ENCODE results near the gene PCDHA1. TPM values are rescaled to one million over a fixed set of nuclear protein-coding genes. Genes with fewer than 3 reads are reported as not detected.

Gene PCDHA1
- total and polyA plus RNA-seq, 2 donors (not counting 3 experiments of a cell fraction or from before 2014, with no cell fraction given), result 0.04 TPM; not detected in 1

DNA sequence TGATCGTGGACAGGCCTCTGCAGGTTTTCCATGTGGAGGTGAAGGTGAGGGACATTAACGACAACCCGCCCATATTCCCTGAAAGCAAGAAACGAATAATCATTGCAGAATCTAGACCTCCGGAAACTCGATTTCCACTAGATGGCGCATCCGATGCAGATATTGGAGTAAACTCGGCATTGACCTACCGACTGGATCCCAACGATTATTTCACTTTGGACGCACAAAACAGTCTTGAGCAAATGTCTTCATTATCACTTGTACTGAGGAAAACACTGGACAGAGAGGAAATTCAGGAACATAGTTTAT is 96.6 kb downstream of the PCDHA1 start:
- Histone ChIP-seq H3K9ac (replicated peaks; ENCODE audit: extremely low read depth, insufficient read depth, low read length) (no peak overlapping the region), H3K27ac (ENCODE audit: insufficient read depth, low read depth, low read length) (no peak overlapping the region), H3K9me3 (replicated peaks; ENCODE audit: control insufficient read depth, insufficient read depth, low read length) (no peaks in the 10 kb centered on the region), H2AFZ (ENCODE audit: low read depth, low read length) (no peak overlapping the region), H3K4me2 (ENCODE audit: insufficient read depth, low read length) (no peak overlapping the region), H3K36me3 (ENCODE audit: control insufficient read depth in 2 of 2, extremely low read depth in 1 of 2, insufficient read depth in 2 of 2, low read length in 2 of 2) (no peaks in the 10 kb centered on the region), H3K4me1 (ENCODE audit: control insufficient read depth, extremely low read depth, insufficient read depth, low read length) (no peaks in the 10 kb centered on the region), H4K20me1 (replicated peaks; ENCODE audit: control insufficient read depth, extremely low read depth, insufficient read depth, low read length) (no peaks in the 10 kb centered on the region), H3K27me3 (ENCODE audit: control insufficient read depth in 2 of 2, insufficient read depth in 2 of 2, low read length in 2 of 2) (peaks cover 0 to 7% of the 10 kb centered on the region in 2 experiments), H3K4me3 (replicated peaks in 1 of 3; ENCODE audit: insufficient read depth in 1 of 3, low read depth in 1 of 3, low read length in 3 of 3) (no peak overlapping the region), H3K9me1 (replicated peaks; ENCODE audit: control insufficient read depth, extremely low read depth, insufficient read depth, low read length) (no peaks in the 10 kb centered on the region), H3K79me2 (ENCODE audit: control insufficient read depth, insufficient read depth, low read length) (no peaks in the 10 kb centered on the region)
- TF ChIP-seq FOS (IDR thresholded peaks at IDR 0.05; ENCODE audit: borderline replicate concordance, insufficient read depth, low read length), result no peak
- no peak for TF ChIP-seq GATA2 (IDR thresholded peaks at IDR 0.05; ENCODE audit: insufficient read depth, insufficient read length, low read depth, low read length)
- TF ChIP-seq POLR2AphosphoS5 (IDR thresholded peaks at IDR 0.05; ENCODE audit: insufficient read depth, low read depth, low read length), result no peak
- no peak for TF ChIP-seq POLR2A (IDR thresholded peaks at IDR 0.05; ENCODE audit: low read depth, low read length)
- TF ChIP-seq EZH2 (IDR thresholded peaks at IDR 0.05; ENCODE audit: borderline replicate concordance, low read depth, low read length, severe bottlenecking), result no peak
- TF ChIP-seq, protein P1, sequence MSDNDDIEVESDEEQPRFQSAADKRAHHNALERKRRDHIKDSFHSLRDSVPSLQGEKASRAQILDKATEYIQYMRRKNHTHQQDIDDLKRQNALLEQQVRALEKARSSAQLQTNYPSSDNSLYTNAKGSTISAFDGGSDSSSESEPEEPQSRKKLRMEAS (IDR thresholded peaks at IDR 0.05; ENCODE audit: insufficient read depth, insufficient read length), result no peak
- TF ChIP-seq MYC (IDR thresholded peaks at IDR 0.05; ENCODE audit: low read depth, low read length), result no peak
- TF ChIP-seq JUN (IDR thresholded peaks at IDR 0.05; ENCODE audit: borderline replicate concordance, insufficient read depth, insufficient read length, low read depth), result no peak
- TF ChIP-seq, protein P2, sequence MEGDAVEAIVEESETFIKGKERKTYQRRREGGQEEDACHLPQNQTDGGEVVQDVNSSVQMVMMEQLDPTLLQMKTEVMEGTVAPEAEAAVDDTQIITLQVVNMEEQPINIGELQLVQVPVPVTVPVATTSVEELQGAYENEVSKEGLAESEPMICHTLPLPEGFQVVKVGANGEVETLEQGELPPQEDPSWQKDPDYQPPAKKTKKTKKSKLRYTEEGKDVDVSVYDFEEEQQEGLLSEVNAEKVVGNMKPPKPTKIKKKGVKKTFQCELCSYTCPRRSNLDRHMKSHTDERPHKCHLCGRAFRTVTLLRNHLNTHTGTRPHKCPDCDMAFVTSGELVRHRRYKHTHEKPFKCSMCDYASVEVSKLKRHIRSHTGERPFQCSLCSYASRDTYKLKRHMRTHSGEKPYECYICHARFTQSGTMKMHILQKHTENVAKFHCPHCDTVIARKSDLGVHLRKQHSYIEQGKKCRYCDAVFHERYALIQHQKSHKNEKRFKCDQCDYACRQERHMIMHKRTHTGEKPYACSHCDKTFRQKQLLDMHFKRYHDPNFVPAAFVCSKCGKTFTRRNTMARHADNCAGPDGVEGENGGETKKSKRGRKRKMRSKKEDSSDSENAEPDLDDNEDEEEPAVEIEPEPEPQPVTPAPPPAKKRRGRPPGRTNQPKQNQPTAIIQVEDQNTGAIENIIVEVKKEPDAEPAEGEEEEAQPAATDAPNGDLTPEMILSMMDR (IDR thresholded peaks at IDR 0.05; ENCODE audit: extremely low read depth in 1 of 2, insufficient read depth in 1 of 2, low read depth in 1 of 2, low read length in 2 of 2), result no peak
- BruUV-seq (replicated peaks), result no TSS peak
- intact Hi-C loops (cut with micrococcal nuclease) (loop anchor here (1.0 to 5.0 kb wide), 2 partner anchors 45 to 159 kb away; partner anchors contain the start of gene PCDHAC1), dilution Hi-C loops (cut with MboI; ENCODE audit: extremely low pct_ligation_motif_present, low sequenced_read_pairs) (no loop called here)
- no peak for DNase-seq (ENCODE audit: low read depth, low spot score)
- CTCF ChIA-PET, result interaction anchor here (2.2 kb wide), 1 partner anchor 158 kb away, joined by 12 read pairs; no protein-coding TSS in a partner anchor
- POLR2A ChIA-PET, result no interaction called here
- FAIRE-seq, result no peak
